Esophagus muscularis mucosa (tissue), 3 donors: ENCODE results near the gene DIP2A.

Experiments
- CTCF ChIP-seq, 3 experiments: fragments of 200-600 bp in 2 of 3; fragments of 450-650 bp in 1 of 3; sonication (generic) in 2 of 3; IDR thresholded peaks; one replicate each; pipeline ENCODE4 v1.5.1; 2017 to 2019; ENCODE audit warnings: antibody characterized with exemption in 3 of 3, mild to moderate bottlenecking in 2 of 3, moderate library complexity in 1 of 3
- EP300 ChIP-seq: sonication (generic); formaldehyde crosslinking; IDR thresholded peaks from one replicate; pipeline ENCODE4 v1.6.1; 2017; ENCODE audit warnings: antibody characterized with exemption

GRCh38 chr21:46585191-46585953 lies 126.7 kb downstream of the DIP2A start:
- TF ChIP-seq CTCF (IDR thresholded peaks at IDR 0.05) (no peak), EP300 (no peak)
